Measurements from ENCODE around the gene GALNTL6. TPM values are rescaled to one million over a fixed set of nuclear protein-coding genes. Genes with fewer than 3 reads are reported as not detected.
"Not testable (repeated sequence)": the region's sequence is repeated elsewhere in the genome, so short reads cannot be mapped to it uniquely, and the experiment has no call there.

Gene GALNTL6
- total and polyA plus RNA-seq, 7 experiments from 2014 or later = not detected

DNA sequence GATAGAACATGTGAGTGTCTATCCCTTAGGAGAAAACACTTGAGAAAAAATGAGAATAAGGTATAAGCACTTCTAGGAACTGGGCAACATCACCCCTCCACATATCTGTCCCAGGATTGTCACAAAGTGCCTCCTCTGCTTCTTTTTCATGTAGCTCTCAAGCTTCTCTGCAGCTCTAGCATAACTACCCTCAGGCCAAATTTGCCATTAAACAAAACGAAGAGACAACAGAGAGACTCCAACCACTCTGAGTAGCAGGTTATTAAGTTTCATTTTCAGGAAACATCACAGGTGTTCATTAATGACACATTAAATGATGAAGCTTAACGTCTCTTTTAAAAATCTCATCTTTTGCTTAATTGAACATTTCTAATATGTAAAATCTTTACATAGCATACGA is 580.0 kb downstream of the GALNTL6 start:
- H3K4me1 Mint-ChIP-seq = no peaks in the 10 kb centered on the region
- no peak for ATAC-seq
- H3K27me3 Mint-ChIP-seq = no peaks in the 10 kb centered on the region
- DNase-seq = no peak
- H3K27me3 ChIP-seq (ENCODE audit: control insufficient read depth in 2 of 2, insufficient read depth in 2 of 2, low read length in 2 of 2) = no peaks in the 10 kb centered on the region
- H3K4me3 ChIP-seq (ENCODE audit: low read length) = no peak overlapping the region
- intact Hi-C loops (cut with micrococcal nuclease) = no loop called here
- H3K4me3 Mint-ChIP-seq = no peak overlapping the region
- H3K4me1 ChIP-seq (ENCODE audit: control insufficient read depth in 2 of 2, insufficient read depth in 2 of 2, low read length in 2 of 2) = no peaks in the 10 kb centered on the region
- H3K27ac Mint-ChIP-seq = no peak overlapping the region
- no peaks in the 10 kb centered on the region for H3K36me3 ChIP-seq (ENCODE audit: control insufficient read depth in 2 of 3, insufficient read depth in 3 of 3, low read length in 3 of 3)
- CTCF ChIA-PET = no interaction called here
- H3K9me3 Mint-ChIP-seq = peaks cover 0 to 5% (median 0%) of the 10 kb centered on the region in 11 donors
- POLR2A ChIA-PET = no interaction called here
- no peaks in the 10 kb centered on the region for H3K9me3 ChIP-seq (ENCODE audit: control insufficient read depth in 2 of 3, low read length in 3 of 3)
- H3K36me3 Mint-ChIP-seq = no peaks in the 10 kb centered on the region
- H3K27ac ChIP-seq (ENCODE audit: low read depth, low read length) = no peak overlapping the region

DNA sequence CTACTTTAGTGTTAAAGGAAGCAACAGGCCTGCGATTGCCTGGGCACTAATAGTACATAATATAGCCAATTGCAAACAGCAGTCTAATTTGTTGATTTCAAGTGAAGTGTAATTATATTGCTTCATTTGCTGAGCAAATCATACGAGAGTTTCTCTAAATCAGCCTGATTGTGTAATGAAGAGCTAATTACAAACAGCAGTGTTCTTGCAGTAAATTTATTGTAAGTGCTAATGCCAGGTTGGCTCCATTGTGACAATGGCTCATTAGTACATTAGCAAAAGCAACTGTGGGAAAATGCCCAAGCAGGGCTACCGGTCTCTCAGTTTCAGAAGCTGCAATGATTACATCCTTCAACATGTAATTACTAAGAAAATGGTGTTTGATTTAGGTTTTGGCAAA is 591.5 kb downstream of the GALNTL6 start:
- ATAC-seq (no peak), DNase-seq (no peak)
- Histone ChIP-seq H3K9me3 (ENCODE audit: control insufficient read depth in 2 of 3, low read length in 3 of 3) (no peaks in the 10 kb centered on the region), H3K27ac (ENCODE audit: low read depth, low read length) (no peak overlapping the region), H3K4me3 (ENCODE audit: low read length) (no peak overlapping the region), H3K4me1 (ENCODE audit: control insufficient read depth in 2 of 2, insufficient read depth in 2 of 2, low read length in 2 of 2) (no peaks in the 10 kb centered on the region), H3K36me3 (ENCODE audit: control insufficient read depth in 2 of 3, insufficient read depth in 3 of 3, low read length in 3 of 3) (no peaks in the 10 kb centered on the region), H3K27me3 (ENCODE audit: control insufficient read depth in 2 of 2, insufficient read depth in 2 of 2, low read length in 2 of 2) (no peaks in the 10 kb centered on the region)
- intact Hi-C loops (cut with micrococcal nuclease) = no loop called here
- POLR2A ChIA-PET = no interaction called here
- no peak overlapping the region for H3K4me3 Mint-ChIP-seq
- no peaks in the 10 kb centered on the region for H3K4me1 Mint-ChIP-seq
- H3K27me3 Mint-ChIP-seq = no peaks in the 10 kb centered on the region
- H3K36me3 Mint-ChIP-seq = no peaks in the 10 kb centered on the region
- peaks cover 0 to 8% (median 0%) of the 10 kb centered on the region in 11 donors for H3K9me3 Mint-ChIP-seq
- CTCF ChIA-PET = no interaction called here
- H3K27ac Mint-ChIP-seq = no peak overlapping the region

DNA sequence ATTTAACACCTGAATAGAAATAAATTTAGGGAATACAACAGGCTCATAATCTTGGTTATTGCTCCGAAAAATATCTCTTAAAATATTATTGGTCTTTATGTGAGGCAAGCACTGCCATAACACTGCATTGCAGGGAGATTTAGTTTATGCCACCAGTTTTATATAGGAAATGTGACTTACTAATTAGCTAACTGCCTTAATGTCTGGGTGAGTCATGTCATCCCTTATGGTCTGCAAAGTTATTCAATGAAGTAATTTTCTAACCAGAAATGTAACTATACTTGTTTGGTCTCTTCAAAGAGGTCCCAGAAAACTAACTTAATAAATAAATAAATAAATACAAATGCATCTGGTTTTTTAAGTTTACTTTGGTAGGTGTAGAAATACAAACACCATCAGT is 597.2 kb downstream of the GALNTL6 start:
- Histone ChIP-seq H3K27ac (ENCODE audit: low read depth, low read length) (no peak overlapping the region), H3K9me3 (ENCODE audit: control insufficient read depth in 2 of 3, low read length in 3 of 3) (no peaks in the 10 kb centered on the region), H3K4me3 (ENCODE audit: low read length) (no peak overlapping the region), H3K4me1 (ENCODE audit: control insufficient read depth in 2 of 2, insufficient read depth in 2 of 2, low read length in 2 of 2) (no peaks in the 10 kb centered on the region), H3K27me3 (ENCODE audit: control insufficient read depth in 2 of 2, insufficient read depth in 2 of 2, low read length in 2 of 2) (no peaks in the 10 kb centered on the region), H3K36me3 (ENCODE audit: control insufficient read depth in 2 of 3, insufficient read depth in 3 of 3, low read length in 3 of 3) (no peaks in the 10 kb centered on the region)
- Mint-ChIP-seq H3K27me3 (no peaks in the 10 kb centered on the region), H3K4me1 (no peaks in the 10 kb centered on the region), H3K9me3 (peaks cover 0 to 9% (median 0%) of the 10 kb centered on the region in 11 donors), H3K4me3 (no peak overlapping the region), H3K36me3 (no peaks in the 10 kb centered on the region), H3K27ac (no peak overlapping the region)
- ATAC-seq (no peak), DNase-seq (no peak)
- CTCF ChIA-PET = no interaction called here
- POLR2A ChIA-PET = no interaction called here
- intact Hi-C loops (cut with micrococcal nuclease) = no loop called here

DNA sequence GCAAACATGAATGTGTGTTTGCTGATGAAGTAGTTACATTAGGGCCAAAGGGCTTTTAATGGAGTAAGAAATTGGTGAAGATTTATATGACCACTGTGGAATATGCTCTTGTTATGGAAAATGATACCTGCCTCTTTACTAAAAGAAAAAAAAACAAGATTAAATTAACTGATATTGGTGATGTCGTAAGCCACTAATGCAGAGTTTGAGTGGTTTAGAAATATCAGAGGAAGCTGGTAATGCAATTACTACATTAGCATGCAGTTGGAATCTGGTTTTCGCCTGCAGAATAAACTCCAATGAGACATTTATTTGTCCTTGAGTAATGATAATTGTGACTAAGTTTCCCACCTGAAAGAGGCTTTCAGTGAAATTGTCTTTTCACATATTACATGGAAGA is 597.9 kb downstream of the GALNTL6 start:
- Histone ChIP-seq H3K27ac (ENCODE audit: low read depth, low read length) (no peak overlapping the region), H3K36me3 (ENCODE audit: control insufficient read depth in 2 of 3, insufficient read depth in 3 of 3, low read length in 3 of 3) (no peaks in the 10 kb centered on the region), H3K9me3 (ENCODE audit: control insufficient read depth in 2 of 3, low read length in 3 of 3) (no peaks in the 10 kb centered on the region), H3K4me1 (ENCODE audit: control insufficient read depth in 2 of 2, insufficient read depth in 2 of 2, low read length in 2 of 2) (no peaks in the 10 kb centered on the region), H3K4me3 (ENCODE audit: low read length) (no peak overlapping the region), H3K27me3 (ENCODE audit: control insufficient read depth in 2 of 2, insufficient read depth in 2 of 2, low read length in 2 of 2) (no peaks in the 10 kb centered on the region)
- no peak overlapping the region for H3K27ac Mint-ChIP-seq
- intact Hi-C loops (cut with micrococcal nuclease) = no loop called here
- no peak for DNase-seq
- H3K27me3 Mint-ChIP-seq = no peaks in the 10 kb centered on the region
- no peaks in the 10 kb centered on the region for H3K4me1 Mint-ChIP-seq
- CTCF ChIA-PET = no interaction called here
- no peak overlapping the region for H3K4me3 Mint-ChIP-seq
- POLR2A ChIA-PET = no interaction called here
- no peak for ATAC-seq
- H3K9me3 Mint-ChIP-seq = peaks cover 0 to 9% (median 0%) of the 10 kb centered on the region in 11 donors
- no peaks in the 10 kb centered on the region for H3K36me3 Mint-ChIP-seq

DNA sequence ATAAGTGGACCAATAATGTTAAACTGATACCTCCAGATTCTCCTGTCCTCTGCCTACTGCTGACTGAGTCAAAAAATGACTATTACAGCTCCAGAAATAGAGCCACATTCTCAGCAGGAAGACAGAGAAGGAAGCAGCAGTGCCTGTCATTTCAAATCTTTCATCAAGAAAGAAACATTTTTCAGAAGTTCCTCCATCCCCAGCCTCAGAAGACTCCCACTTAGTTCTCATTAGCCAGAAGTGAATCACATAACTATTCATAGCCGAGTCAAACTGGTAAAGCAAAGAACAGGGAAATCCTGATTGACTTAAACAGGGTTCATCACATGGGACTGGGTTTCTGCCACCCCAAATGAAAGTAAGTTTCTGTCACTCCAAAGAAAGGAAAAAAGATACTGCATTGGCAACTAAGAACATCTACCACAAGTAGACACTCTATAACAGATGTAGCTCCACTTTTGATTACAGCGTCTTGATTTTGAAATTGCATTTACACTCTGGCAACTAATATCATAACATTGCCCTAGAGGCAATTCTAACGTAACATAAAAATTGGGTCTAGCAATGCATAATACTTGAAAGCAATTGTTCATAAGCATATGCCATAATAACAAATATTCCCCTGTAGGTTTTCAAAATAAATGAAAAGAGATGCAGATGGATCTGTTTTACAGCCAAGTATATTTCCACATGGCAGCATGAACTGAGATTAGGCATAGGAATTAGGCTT is 599.8 kb downstream of the GALNTL6 start:
- Histone ChIP-seq H3K36me3 (ENCODE audit: control insufficient read depth in 2 of 3, insufficient read depth in 3 of 3, low read length in 3 of 3) (no peaks in the 10 kb centered on the region), H3K4me3 (ENCODE audit: low read length) (no peak overlapping the region), H3K27ac (ENCODE audit: low read depth, low read length) (no peak overlapping the region), H3K4me1 (ENCODE audit: control insufficient read depth in 2 of 2, insufficient read depth in 2 of 2, low read length in 2 of 2) (no peaks in the 10 kb centered on the region), H3K9me3 (ENCODE audit: control insufficient read depth in 2 of 3, low read length in 3 of 3) (no peaks in the 10 kb centered on the region), H3K27me3 (ENCODE audit: control insufficient read depth in 2 of 2, insufficient read depth in 2 of 2, low read length in 2 of 2) (no peaks in the 10 kb centered on the region)
- H3K36me3 Mint-ChIP-seq = no peaks in the 10 kb centered on the region
- H3K4me1 Mint-ChIP-seq = no peaks in the 10 kb centered on the region
- peaks cover 0 to 9% (median 0%) of the 10 kb centered on the region in 11 donors for H3K9me3 Mint-ChIP-seq
- ATAC-seq (no peak), DNase-seq (no peak)
- H3K27ac Mint-ChIP-seq = no peak overlapping the region
- no peak overlapping the region for H3K4me3 Mint-ChIP-seq
- H3K27me3 Mint-ChIP-seq = no peaks in the 10 kb centered on the region
- intact Hi-C loops (cut with micrococcal nuclease) = no loop called here
- ChIA-PET CTCF (no interaction called here), POLR2A (no interaction called here)

DNA sequence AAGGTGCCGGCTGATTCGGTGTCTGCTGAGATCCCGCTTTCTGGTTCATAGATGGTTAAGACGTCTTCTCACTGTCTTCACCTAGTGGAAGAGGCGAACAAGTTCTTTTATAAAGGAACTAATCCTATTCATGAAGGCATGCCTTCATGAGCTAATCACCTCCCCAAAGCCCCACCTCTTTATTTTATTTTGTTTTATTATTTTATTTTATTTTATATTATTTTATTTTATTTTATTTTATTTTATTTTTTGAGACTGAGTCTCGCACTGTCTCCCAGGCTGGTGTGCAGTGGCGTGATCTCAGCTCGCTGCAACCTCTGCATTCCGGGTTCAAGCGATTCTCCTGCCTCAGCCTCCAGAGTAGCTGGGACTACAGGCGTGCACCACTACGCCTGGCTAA is 615.8 kb downstream of the GALNTL6 start:
- H3K4me3 ChIP-seq (ENCODE audit: low read length); intact Hi-C loops (cut with micrococcal nuclease); H3K27me3 Mint-ChIP-seq; H3K4me1 ChIP-seq (ENCODE audit: control insufficient read depth in 2 of 2, insufficient read depth in 2 of 2, low read length in 2 of 2); H3K27ac Mint-ChIP-seq; H3K36me3 Mint-ChIP-seq; H3K9me3 ChIP-seq (ENCODE audit: control insufficient read depth in 2 of 3, low read length in 3 of 3); H3K4me3 Mint-ChIP-seq; H3K27me3 ChIP-seq (ENCODE audit: control insufficient read depth in 2 of 2, insufficient read depth in 2 of 2, low read length in 2 of 2); ATAC-seq; H3K27ac ChIP-seq (ENCODE audit: low read depth, low read length); H3K36me3 ChIP-seq (ENCODE audit: control insufficient read depth in 2 of 3, insufficient read depth in 3 of 3, low read length in 3 of 3); POLR2A ChIA-PET; H3K4me1 Mint-ChIP-seq; DNase-seq: not testable (repeated sequence)
- H3K9me3 Mint-ChIP-seq = peaks cover 0 to 19% (median 0%) of the 10 kb centered on the region in 11 donors
- CTCF ChIA-PET = interaction anchor here (0.6 kb wide), 1 partner anchor 202 kb away, joined by 3 read pairs; no protein-coding TSS in a partner anchor

DNA sequence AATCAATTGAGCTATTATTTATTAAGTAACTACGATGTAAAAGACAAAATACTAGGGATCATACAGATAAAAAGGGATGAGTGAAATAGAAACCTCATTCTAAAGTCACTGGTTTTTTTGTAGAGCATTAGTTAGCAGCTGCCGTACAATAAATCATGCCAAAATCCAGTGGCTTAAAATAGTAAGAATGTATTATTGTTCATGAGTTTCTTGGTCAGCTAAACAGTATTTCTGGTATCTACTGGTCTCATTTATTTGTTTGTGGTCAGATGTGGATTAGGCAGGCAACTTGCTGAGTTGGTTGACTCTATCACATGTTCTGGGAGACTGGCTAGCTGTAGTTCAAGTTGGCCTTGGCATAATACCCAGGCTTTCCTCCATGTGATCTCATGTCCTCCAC is 667.3 kb downstream of the GALNTL6 start:
- no peak overlapping the region for H3K4me3 Mint-ChIP-seq
- H3K27me3 ChIP-seq (ENCODE audit: control insufficient read depth in 2 of 2, insufficient read depth in 2 of 2, low read length in 2 of 2) = no peaks in the 10 kb centered on the region
- no peak for DNase-seq
- H3K4me1 Mint-ChIP-seq = no peaks in the 10 kb centered on the region
- H3K9me3 Mint-ChIP-seq = peaks cover 0 to 17% (median 5%) of the 10 kb centered on the region in 11 donors
- ChIA-PET CTCF (no interaction called here), POLR2A (no interaction called here)
- H3K27me3 Mint-ChIP-seq = no peaks in the 10 kb centered on the region
- ATAC-seq = no peak
- no peaks in the 10 kb centered on the region for H3K36me3 Mint-ChIP-seq
- intact Hi-C loops (cut with micrococcal nuclease) = no loop called here
- H3K27ac Mint-ChIP-seq = no peak overlapping the region
- H3K9me3 ChIP-seq (ENCODE audit: control insufficient read depth in 2 of 3, low read length in 3 of 3) = no peaks in the 10 kb centered on the region
- H3K36me3 ChIP-seq (ENCODE audit: control insufficient read depth in 2 of 3, insufficient read depth in 3 of 3, low read length in 3 of 3) = no peaks in the 10 kb centered on the region
- no peaks in the 10 kb centered on the region for H3K4me1 ChIP-seq (ENCODE audit: control insufficient read depth in 2 of 2, insufficient read depth in 2 of 2, low read length in 2 of 2)
- no peak overlapping the region for H3K27ac ChIP-seq (ENCODE audit: low read depth, low read length)
- H3K4me3 ChIP-seq (ENCODE audit: low read length) = no peak overlapping the region

Measured in naive thymus-derived CD4-positive, alpha-beta T cell (primary cell).